SHP77 (cell line): Measurements from ENCODE around the gene GRIK4.

Experiments
- DNase-seq, 2 experiments: peaks; one replicate each; lab custom pipeline; 2025; lab: John Stamatoyannopoulos, UW

The GRIK4 gene

GRCh38 chr11:120917559-120918239, 406.2 kb downstream of the GRIK4 start:
- no peak for DNase-seq

GRCh38 chr11:120918257-120918656, 406.7 kb downstream of the GRIK4 start:
- no peak for DNase-seq

GRCh38 chr11:120919045-120919444, 407.5 kb downstream of the GRIK4 start:
- no peak for DNase-seq

- DNase-seq, result no peak
Observed at GRCh38 chr11:120919566-120919965, 408.0 kb downstream of the GRIK4 start.

GRCh38 chr11:120923866-120924508, 412.4 kb downstream of the GRIK4 start:
- no peak for DNase-seq

GRCh38 chr11:120925944-120926343, 414.4 kb downstream of the GRIK4 start:
- DNase-seq, result no peak

GRCh38 chr11:120928627-120929026, 417.1 kb downstream of the GRIK4 start:
- no peak for DNase-seq

- DNase-seq, result no peak
Observed at GRCh38 chr11:120929090-120929489, 417.5 kb downstream of the GRIK4 start.

GRCh38 chr11:120929664-120930154, 418.2 kb downstream of the GRIK4 start:
- DNase-seq, result peak; percentile 24 to 38

GRCh38 chr11:120931057-120931779, 419.7 kb downstream of the GRIK4 start:
- DNase-seq, result peak; percentile 23 to 41

GRCh38 chr11:120932305-120932915, 420.9 kb downstream of the GRIK4 start:
- DNase-seq, result no peak

- no peak for DNase-seq
Observed at GRCh38 chr11:120936356-120936755, 424.8 kb downstream of the GRIK4 start.

- DNase-seq, result no peak
Observed at GRCh38 chr11:120937501-120937900, 426.0 kb downstream of the GRIK4 start.

GRCh38 chr11:120938260-120938659, 426.7 kb downstream of the GRIK4 start:
- DNase-seq, result no peak

GRCh38 chr11:120940160-120940848, 428.8 kb downstream of the GRIK4 start:
- no peak for DNase-seq

- DNase-seq, result no peak
Observed at GRCh38 chr11:120941000-120941399, 429.5 kb downstream of the GRIK4 start.

GRCh38 chr11:120942701-120943100, 431.2 kb downstream of the GRIK4 start:
- DNase-seq, result no peak

- DNase-seq, result no peak
Observed at GRCh38 chr11:120945042-120945441, 433.5 kb downstream of the GRIK4 start.

- DNase-seq, result no peak
Observed at GRCh38 chr11:120950880-120951279, 439.3 kb downstream of the GRIK4 start.

- peak; percentile 66 to 73 for DNase-seq
Observed at GRCh38 chr11:120952461-120953434, 441.2 kb downstream of the GRIK4 start.

GRCh38 chr11:120954381-120954780, 442.8 kb downstream of the GRIK4 start:
- DNase-seq, result no peak
